Measurements from ENCODE around the gene AADAC.

GRCh38 chr3:151774235-151774634, 39.7 kb upstream of the AADAC start:
- TF ChIP-seq, protein P1, sequence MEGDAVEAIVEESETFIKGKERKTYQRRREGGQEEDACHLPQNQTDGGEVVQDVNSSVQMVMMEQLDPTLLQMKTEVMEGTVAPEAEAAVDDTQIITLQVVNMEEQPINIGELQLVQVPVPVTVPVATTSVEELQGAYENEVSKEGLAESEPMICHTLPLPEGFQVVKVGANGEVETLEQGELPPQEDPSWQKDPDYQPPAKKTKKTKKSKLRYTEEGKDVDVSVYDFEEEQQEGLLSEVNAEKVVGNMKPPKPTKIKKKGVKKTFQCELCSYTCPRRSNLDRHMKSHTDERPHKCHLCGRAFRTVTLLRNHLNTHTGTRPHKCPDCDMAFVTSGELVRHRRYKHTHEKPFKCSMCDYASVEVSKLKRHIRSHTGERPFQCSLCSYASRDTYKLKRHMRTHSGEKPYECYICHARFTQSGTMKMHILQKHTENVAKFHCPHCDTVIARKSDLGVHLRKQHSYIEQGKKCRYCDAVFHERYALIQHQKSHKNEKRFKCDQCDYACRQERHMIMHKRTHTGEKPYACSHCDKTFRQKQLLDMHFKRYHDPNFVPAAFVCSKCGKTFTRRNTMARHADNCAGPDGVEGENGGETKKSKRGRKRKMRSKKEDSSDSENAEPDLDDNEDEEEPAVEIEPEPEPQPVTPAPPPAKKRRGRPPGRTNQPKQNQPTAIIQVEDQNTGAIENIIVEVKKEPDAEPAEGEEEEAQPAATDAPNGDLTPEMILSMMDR (optimal IDR thresholded peaks at IDR 0.05 in 1 of 3, IDR thresholded peaks at IDR 0.05 in 1 of 3, conservative IDR thresholded peaks at IDR 0.05 in 1 of 3; ENCODE audit: extremely low read depth in 1 of 3, insufficient read depth in 2 of 3, low read length in 3 of 3): no peak
- no peak for TF ChIP-seq EZH2 (IDR thresholded peaks at IDR 0.05; ENCODE audit: low read length)

All from keratinocyte (primary cell).